ENCODE results near the gene BRINP1.

BRINP1 gene

DNA sequence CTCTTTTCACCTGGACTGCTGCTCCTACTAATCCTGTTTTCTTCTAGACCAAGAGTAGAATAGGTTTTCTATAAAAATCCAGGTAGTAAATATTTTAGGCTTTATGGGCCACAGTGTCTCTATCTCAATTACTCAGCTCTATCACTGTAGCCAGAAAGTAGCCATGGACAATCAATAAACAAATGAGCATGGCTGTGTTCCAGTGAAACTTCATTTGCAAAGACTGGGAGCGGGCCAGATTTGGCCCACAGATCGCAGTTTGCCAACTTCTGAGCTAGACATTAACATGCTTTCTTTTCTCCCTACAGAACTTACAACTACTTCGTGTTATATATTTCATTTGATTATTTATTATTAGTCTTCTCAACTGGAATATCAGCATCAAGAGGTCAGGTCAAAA is 30.2 kb downstream of the BRINP1 start:
- no peak for DNase-seq

- DNase-seq, result no peak
Measured at GRCh38 chr9:119337573-119337972, 31.7 kb downstream of the BRINP1 start.

- DNase-seq, result peak; percentile 81
Measured at GRCh38 chr9:119334745-119335144, 34.5 kb downstream of the BRINP1 start.

GRCh38 chr9:119333507-119334229 is 35.6 kb downstream of the BRINP1 start:
- DNase-seq, result no peak

DNA sequence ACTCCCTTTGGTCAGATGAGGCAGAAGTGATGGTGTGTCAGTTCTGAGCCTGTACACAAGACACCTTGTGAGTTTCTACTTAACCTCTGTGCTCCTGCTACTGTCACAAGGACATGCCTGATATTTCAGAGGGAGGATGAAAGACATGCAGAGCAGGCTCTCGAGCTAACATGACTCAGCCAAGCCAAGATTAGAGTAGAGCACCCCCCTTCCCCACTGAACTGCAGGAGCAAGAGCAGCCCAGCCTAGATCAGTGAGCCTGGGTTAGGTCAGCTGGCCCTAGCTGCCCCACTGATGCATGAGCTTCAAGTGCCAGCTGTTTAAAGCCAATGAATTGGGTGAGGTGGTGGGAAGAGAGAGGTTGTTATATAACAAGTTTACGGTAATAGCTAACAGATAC is 36.7 kb downstream of the BRINP1 start:
- DNase-seq, result no peak

DNA sequence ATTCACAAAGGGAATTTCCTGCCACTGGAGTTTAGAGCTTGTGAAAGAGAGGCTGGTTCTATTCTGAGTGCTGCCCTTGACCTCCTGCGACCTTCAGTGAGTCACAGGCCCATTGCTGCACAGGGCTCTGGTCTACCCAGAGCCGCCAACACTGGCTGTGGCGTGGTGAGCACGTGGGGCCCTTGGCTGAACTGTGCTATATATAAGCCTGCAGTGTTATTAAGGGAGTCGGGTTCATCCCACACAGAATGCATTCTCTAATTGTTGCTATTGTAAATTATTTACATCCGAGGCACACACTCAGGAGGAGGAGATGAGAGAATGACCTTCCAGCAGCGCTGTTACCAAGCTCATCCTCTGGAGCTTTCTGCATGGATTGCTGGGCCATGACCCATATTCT is 47.1 kb downstream of the BRINP1 start:
- no peak for DNase-seq

- no peak for DNase-seq
Measured at GRCh38 chr9:119318371-119318770, 50.9 kb downstream of the BRINP1 start.

- DNase-seq, result no peak
Measured at GRCh38 chr9:119313846-119314245, 55.4 kb downstream of the BRINP1 start.

DNA sequence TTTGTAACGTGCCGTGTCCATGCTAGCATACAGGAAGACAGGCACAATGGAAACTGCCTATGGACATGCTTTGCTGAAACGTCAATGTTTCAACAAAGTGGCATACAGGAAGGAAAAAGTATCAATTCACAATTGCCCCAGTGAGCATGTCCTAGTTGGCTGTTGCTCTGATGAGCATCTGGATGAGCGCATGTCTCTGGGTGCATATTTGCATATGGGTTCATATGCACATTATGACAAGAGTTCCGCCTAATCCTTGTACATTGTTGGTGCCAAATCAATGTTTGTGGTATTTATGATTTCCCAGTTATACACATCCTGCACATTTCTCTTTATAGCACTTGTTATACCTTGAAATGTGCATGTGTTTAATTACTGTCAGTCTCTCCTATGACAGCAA is 58.5 kb downstream of the BRINP1 start:
- DNase-seq, result no peak

GRCh38 chr9:119307471-119307870 is 61.8 kb downstream of the BRINP1 start:
- DNase-seq, result no peak

DNA sequence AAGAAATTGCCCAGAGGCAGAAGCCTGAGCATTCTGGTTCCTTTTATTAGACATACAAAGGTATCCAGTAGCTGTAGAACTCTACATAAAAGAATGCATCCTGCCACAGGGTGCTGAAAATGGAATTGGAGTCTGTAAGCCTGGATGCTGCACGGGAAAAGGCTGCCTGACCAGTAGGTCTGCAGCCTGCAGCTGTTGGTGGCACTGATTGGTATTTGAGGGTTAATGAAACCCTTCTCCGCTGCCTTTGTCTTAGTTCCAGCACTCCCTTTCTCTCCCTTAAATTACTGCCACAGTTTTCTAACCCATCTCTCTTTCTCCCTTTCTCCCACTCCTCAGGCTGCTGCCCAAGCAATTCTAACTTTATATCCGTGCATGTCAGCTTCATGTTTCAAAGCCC is 64.7 kb downstream of the BRINP1 start:
- no peak for DNase-seq

- no peak for DNase-seq
Measured at GRCh38 chr9:119302988-119303698, 66.1 kb downstream of the BRINP1 start.

DNA sequence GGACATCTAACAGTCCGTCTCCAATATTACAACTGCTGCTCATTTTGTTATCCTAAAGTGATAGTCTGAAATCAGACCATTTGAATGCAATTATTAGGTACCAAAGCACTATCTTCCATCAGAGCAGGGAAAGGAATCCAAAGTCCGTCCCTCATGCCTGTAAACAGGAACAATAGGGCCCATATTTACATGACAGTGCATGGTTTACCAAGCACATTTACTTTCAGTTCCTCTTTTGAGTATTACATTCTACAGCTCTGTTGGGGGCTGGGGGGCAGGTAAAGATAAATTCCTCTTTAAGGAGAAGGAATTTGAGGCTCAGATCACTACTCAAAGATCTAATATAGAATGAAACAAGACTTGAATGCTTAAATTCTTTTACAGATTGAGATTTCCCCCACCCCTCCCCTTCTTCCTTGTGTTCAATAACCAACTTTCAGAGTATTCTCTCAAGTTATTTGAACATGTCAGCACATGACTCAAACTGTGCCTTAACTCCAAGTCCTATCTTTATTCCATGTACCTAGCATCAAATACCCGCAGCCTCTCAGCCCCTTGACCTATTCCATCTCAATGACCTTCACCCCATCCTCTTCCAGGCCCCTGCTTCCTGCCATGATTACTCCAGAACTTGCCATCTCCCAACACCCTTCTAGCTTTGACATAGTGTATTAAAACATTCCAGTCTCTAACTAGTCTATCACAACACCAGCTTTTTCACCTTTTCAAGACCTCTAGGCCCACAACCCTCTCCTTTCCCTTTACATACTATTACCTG is 71.0 kb downstream of the BRINP1 start:
- no peak for DNase-seq

- DNase-seq, result no peak
Measured at GRCh38 chr9:119291554-119291953, 77.7 kb downstream of the BRINP1 start.

- peak; percentile 72 for DNase-seq
Measured at GRCh38 chr9:119289740-119290433, 79.3 kb downstream of the BRINP1 start.

DNA sequence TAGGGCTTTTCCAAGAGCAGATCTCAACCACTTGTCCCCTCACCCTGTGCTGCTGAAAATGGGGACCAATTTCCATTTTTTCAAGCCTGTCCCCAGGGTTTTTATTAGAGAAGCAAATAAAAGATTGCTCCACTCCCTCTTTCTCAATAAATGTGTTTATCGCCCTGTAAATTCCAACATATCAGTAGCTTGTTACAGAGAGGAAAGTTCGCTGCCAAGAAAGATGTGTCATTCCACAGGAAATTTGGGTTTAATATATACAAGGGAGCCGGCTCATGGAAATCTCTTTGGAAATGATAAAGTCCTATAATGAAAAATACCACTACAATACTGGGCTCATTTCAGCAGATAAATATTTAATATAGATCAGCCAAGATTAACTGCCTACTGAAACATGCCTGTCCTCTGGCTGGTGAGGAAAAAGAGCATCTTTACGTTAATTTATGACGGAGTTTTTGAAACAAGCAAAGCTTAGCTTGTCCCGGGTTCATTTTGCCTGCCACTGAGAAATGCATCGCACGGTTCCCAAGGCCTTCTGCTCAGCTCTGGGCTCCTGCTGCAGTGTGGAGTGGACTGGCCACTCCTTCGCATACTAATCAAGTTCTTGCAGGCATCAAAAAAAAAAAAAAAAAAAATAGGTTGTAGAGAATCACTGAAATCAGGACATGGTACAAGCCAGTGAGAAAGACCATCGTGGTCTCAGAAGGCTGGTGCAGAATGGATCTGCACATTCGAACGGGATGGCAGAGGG is 84.5 kb downstream of the BRINP1 start:
- DNase-seq, result no peak

DNA sequence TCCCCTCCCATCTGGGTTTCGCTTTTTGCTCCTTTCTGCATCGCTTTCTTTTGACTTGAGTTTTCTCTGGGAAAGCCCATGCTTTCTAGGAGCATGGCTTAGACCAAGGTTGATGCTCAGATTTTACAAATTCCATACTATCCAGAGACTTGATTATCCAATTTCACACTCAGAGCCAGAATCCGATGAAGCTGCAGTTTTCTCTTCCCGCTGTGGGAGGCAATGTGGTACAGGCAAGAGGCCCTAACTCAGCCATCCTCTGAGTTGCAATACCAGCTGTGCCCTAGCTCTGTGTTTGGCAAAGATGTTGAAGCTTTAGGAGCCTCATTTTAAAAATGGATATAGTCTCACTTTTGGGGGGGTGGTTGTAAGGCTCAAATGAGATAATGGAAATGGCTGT is 85.1 kb downstream of the BRINP1 start:
- DNase-seq, result peak; percentile 29

GRCh38 chr9:119283078-119283794 is 86.0 kb downstream of the BRINP1 start:
- DNase-seq, result no peak

DNA sequence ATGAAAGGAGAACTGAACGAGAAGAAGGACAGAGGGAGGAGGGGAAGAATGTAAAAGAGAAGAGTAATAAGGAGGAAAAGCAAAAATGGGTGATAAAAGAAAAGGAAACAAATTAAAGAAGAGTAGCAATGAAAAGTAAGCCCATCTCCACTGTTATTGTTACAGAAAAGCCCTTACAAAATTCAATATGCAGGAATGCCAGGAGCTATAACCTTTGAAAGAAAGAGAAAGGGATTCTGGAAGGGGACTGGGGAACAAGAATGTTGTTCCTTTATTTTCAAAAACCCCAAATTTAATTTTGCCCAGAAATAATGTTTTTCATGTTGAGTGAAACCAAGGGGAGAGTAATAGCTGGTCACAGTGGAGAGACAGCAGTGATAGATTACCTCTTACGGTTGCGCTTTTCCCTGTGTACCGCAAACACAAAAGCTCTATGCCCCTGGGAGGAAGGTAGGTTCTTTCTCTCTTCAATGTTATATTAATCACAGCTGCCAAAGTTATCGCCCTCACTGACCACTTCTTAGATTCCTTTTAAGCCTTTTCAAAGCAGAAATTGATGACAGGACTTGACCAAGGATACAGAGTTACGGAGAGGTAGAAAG is 86.7 kb downstream of the BRINP1 start:
- no peak for DNase-seq

DNA sequence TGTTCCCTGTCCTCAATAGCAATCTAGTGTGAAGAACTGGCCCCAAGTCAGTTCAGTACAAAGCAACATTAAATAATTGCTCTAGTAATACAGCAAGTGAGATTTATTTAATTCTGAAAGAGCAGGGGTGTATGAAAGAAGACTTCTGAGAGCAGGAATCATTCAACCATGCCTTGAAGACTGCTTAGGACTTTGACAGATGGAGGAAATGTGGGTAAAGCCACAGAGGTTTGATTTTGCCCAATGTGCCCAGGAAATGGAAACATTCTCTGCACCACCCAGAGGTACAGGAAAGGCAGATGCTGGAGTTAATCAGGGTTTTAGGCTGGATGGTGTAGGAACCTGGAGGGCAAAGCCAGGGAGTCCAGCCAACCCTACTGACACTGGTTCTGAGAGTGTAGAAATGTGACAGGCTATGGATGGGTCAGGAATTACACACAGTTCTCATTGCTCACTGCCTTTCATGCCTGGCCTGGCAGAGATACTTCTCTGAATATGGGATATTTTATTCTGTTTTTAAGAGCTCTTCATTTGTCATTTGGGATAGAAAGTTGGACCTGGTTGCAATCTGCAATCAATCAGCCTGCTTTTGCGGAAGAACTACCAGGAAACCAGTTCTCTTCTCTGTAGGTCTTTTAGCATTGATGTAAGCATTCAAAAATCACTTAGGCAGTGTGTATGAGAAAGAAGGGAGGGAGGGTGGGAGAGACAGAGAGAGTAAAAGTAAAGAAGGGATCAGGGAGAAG is 88.3 kb downstream of the BRINP1 start:
- DNase-seq, result no peak

DNA sequence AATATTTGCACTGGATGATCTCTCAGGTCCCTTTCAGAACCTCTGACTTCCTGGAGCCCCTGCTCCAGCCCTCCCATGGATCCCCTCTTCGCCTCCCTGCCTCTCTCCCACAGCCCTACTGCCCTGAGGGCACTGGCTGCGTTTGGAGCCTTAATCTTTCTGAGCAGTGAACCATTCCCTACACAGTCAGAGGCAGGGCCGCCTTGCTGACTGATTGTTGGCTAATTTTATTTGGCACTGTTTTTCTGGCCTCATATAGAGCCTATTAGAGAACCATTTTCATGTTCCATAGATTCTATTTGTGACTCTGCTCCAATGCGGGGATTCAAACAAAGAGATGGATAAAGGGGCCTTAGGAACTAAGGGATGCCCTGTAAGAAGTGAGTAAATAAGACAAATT is 91.1 kb downstream of the BRINP1 start:
- DNase-seq, result no peak

Measured in NCI-H1092 treated with DMSO at 0.1 percent for 48 hours (cell line).